IPS-18a (cell line): ENCODE results near the gene GDA.

ENCODE experiments used
- H3K27ac ChIP-seq: one replicate; pipeline ENCODE4 v1.5.1; 2013; ENCODE audit warnings: low read length
- H3K27me3 ChIP-seq: one replicate; pipeline ENCODE4 v1.6.1; 2013; ENCODE audit warnings: mild to moderate bottlenecking, low read length; ENCODE audit not compliant: control insufficient read depth, insufficient read depth
- H3K36me3 ChIP-seq: one replicate; pipeline ENCODE4 v1.6.1; 2013; ENCODE audit warnings: low read depth, low read length; ENCODE audit not compliant: control insufficient read depth
- H3K4me1 ChIP-seq: one replicate; pipeline ENCODE4 v1.6.1; 2013; ENCODE audit warnings: low read depth, low read length; ENCODE audit not compliant: control insufficient read depth
- H3K4me3 ChIP-seq: one replicate; pipeline ENCODE4 v1.5.1; 2013; ENCODE audit warnings: low read length
- H3K9ac ChIP-seq: one replicate; pipeline ENCODE4 v1.6.1; 2013; ENCODE audit warnings: mild to moderate bottlenecking, low read length, moderate library complexity
- H3K9me3 ChIP-seq: one replicate; pipeline ENCODE4 v1.6.1; 2013; ENCODE audit warnings: low read depth, low read length; ENCODE audit not compliant: control insufficient read depth

The GDA gene

DNA sequence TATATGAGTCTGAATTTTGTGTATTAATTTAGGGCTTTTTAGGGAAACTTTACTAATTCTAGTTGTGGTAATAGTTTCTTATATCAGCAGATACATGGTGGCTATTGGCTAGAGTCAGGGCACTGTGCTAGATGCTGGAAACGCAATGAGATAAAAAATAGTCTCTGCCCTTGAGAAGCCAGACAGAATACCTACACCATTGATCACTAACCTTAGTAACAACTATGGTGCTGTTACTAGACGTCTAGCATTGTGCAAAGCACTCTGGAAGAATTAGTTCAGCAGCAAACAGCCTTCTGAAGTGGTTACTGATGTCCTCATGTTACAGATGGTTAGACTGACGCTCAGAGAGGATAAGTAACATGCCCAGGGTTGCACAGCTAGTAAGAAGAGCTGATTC, 61.8 kb downstream of the GDA start:
- Histone ChIP-seq H3K27me3 (no peaks in the 10 kb centered on the region), H3K9ac (no peak overlapping the region), H3K27ac (no peak overlapping the region), H3K4me3 (no peak overlapping the region), H3K36me3 (no peaks in the 10 kb centered on the region), H3K4me1 (no peaks in the 10 kb centered on the region), H3K9me3 (no peaks in the 10 kb centered on the region)

DNA sequence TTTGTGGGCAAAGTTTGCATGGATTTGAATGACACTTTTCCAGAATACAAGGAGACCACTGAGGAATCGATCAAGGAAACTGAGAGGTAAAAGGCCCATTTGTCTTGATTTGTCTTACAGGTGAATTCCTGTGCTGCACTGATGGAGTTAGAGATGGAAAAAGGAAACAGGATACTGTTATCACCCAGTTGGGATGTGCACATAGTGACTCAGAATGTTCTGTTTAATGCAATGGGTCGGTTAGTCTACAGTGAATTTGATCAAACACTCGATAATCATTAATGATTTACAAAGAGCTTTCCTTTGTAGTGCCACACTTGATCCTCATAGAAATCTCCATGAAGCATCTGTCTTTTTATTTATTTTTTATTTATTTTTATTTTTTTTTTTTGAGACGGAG, 64.7 kb downstream of the GDA start:
- Histone ChIP-seq H3K36me3 (no peaks in the 10 kb centered on the region), H3K4me1 (no peaks in the 10 kb centered on the region), H3K9ac (no peak overlapping the region), H3K4me3 (no peak overlapping the region), H3K27me3 (no peaks in the 10 kb centered on the region), H3K27ac (no peak overlapping the region), H3K9me3 (no peaks in the 10 kb centered on the region)

DNA sequence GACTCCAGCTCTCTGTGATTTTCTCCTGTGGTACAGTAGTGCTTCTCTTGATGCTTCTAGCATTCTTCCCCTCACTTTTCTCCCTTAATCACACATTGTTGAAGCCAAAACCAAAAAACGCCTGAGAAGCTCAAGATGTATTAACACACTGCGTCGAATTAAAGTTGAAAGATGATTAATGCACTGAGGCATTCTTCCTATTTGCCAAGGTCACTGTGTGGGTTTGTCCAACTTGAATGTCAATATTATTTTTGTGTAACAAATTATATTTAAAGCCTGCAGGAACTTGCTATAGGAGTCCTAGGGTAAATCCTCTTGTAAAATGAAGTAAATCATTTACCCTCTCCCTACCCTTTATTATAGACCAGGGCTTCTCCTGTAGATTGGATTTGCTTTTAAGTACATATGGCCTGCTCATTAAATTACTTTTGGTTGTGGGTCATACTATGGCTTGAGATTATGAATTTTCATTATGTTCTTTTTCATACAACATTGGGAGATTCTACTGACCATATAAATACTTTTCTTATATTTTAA, 68.1 kb downstream of the GDA start:
- Histone ChIP-seq H3K4me1 (no peaks in the 10 kb centered on the region), H3K4me3 (no peak overlapping the region), H3K9ac (no peak overlapping the region), H3K27me3 (no peaks in the 10 kb centered on the region), H3K27ac (no peak overlapping the region), H3K9me3 (no peaks in the 10 kb centered on the region), H3K36me3 (no peaks in the 10 kb centered on the region)

DNA sequence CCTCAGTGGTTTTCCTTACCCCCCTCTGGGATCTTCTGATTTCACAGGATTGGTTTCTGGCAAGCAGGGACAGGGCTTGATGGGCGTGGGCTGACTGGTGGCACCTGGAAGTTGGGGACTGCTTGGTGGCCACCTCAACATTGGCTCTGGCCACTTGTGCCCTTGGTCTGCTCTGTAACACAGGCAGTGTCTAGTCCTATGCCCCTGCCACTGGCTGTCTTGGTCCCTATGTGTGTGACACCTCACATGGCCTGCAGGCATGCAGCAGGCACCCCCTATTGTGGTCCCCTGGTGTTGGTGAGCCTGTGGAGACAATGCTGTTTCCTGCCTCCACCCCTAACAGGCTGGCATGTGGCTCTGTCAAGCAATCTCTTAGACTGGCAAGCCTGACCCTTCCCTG, 71.3 kb downstream of the GDA start:
- H3K36me3 ChIP-seq = no peaks in the 10 kb centered on the region
- no peaks in the 10 kb centered on the region for H3K4me1 ChIP-seq
- no peak overlapping the region for H3K9ac ChIP-seq
- no peaks in the 10 kb centered on the region for H3K9me3 ChIP-seq
- no peak overlapping the region for H3K27ac ChIP-seq
- no peak overlapping the region for H3K4me3 ChIP-seq
- no peaks in the 10 kb centered on the region for H3K27me3 ChIP-seq

DNA sequence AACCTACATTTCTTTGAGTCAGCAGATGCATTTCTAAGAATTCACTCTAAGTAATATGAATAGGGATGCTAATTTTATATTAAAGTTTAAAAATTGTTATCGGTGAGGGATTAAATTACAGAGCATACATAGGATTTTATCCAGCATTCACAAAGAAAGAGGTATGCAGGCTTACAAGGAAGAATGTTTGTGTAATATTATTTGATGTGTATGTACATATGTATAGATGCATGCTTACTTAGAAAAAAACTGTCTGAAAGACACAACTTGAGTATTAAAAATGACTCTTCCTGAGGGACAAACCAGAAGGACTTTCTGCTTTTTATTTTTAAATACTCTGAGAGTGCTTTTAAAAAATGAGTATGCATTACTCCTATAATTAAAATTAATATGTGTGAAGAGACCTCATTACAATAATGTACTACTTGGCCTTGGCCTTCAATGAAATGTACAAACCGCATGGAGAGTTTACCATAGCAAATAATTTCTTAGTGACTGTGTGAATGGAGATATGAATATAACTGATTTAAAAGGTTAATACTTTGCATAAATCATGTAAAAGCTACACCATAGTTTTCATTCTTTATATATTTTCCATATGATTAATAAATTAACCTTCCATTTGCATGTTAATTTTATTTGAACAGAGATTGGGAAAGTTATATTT, 77.0 kb downstream of the GDA start:
- Histone ChIP-seq H3K36me3 (no peaks in the 10 kb centered on the region), H3K4me1 (no peaks in the 10 kb centered on the region), H3K27me3 (no peaks in the 10 kb centered on the region), H3K9me3 (no peaks in the 10 kb centered on the region), H3K9ac (no peak overlapping the region), H3K4me3 (no peak overlapping the region), H3K27ac (no peak overlapping the region)

DNA sequence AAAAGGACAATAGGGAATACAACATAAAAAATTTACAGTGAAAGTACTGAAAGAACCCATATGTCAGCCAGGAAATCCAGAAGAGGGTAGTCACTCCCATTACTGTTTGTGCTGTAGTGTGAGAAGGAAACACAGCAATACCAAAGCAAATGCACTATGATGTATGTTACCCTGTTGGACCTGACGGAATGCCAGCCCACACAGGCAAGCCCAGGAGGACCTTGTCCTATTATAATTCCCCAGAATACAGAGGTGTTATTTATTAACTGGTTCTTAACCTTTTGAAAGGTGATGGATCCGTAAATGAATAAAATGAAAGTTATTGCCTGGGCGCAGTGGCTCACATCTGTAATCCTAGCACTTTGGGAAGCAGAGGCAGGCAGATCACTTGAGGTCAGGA, 79.0 kb downstream of the GDA start:
- Histone ChIP-seq H3K9me3 (no peaks in the 10 kb centered on the region), H3K27me3 (no peaks in the 10 kb centered on the region), H3K9ac (no peak overlapping the region), H3K36me3 (no peaks in the 10 kb centered on the region), H3K4me3 (no peak overlapping the region), H3K4me1 (no peaks in the 10 kb centered on the region), H3K27ac (no peak overlapping the region)

DNA sequence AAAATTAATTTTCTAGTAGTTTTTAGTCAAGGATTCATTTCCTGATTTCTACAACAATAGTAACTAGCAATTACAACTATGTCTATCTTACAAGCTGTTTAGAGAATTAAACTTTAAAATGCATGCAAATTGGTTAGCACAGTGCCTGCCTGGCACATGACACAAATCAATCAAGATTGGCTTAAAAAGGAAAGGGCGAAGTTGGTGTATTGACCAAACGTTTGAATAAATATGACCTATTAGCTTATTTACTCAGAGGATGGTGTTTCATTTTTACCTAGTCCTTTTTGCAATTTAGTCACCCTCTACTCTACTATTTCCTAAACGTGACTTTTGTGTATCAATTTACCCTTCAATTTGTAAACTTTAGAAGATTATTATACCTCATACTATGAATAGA, 83.5 kb downstream of the GDA start:
- H3K9me3 ChIP-seq = no peaks in the 10 kb centered on the region
- H3K27me3 ChIP-seq = no peaks in the 10 kb centered on the region
- H3K27ac ChIP-seq = no peak overlapping the region
- no peak overlapping the region for H3K9ac ChIP-seq
- H3K4me3 ChIP-seq = no peak overlapping the region
- no peaks in the 10 kb centered on the region for H3K36me3 ChIP-seq
- no peaks in the 10 kb centered on the region for H3K4me1 ChIP-seq

DNA sequence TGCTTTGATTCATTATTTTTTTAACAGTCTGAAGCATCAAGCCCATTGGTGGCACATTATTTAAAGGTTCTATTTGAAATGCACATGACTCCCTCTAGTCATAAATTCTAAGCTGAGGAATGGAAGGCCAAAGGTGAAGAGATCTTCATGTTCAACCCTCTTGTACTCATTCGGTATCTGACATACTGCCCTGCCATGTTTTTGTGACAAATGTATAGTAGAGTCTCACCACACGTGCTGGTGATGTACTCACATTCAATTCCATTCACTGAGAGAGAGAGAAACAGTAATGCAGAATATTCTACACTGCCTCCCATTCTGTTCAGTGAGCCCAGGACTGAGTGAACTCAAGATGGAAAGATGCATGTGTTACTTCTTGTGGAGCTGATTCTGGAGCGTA, 98.3 kb downstream of the GDA start:
- H3K4me1 ChIP-seq = no peaks in the 10 kb centered on the region
- no peaks in the 10 kb centered on the region for H3K9me3 ChIP-seq
- H3K36me3 ChIP-seq = no peaks in the 10 kb centered on the region
- no peaks in the 10 kb centered on the region for H3K27me3 ChIP-seq
- H3K27ac ChIP-seq = no peak overlapping the region
- H3K4me3 ChIP-seq = no peak overlapping the region
- no peak overlapping the region for H3K9ac ChIP-seq

DNA sequence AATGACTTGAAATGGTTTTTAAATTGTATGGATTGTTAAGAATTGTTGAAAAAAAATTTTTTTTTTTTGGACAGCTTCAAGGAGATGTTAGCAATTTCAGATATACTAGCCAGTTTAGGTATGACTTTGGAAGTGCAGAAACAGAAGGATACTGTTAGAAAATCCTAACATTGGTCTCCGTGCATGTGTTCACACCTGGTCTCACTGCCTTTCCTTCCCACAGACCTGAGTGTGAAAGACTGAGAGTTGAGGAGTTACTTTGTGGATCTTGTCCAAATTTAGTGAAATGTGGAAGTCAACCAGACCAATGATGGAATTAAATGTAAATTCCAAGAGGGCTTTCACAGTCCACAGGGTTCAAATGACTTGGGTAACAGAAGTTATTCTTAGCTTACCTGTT, 102.3 kb downstream of the GDA start:
- H3K36me3 ChIP-seq = no peaks in the 10 kb centered on the region

DNA sequence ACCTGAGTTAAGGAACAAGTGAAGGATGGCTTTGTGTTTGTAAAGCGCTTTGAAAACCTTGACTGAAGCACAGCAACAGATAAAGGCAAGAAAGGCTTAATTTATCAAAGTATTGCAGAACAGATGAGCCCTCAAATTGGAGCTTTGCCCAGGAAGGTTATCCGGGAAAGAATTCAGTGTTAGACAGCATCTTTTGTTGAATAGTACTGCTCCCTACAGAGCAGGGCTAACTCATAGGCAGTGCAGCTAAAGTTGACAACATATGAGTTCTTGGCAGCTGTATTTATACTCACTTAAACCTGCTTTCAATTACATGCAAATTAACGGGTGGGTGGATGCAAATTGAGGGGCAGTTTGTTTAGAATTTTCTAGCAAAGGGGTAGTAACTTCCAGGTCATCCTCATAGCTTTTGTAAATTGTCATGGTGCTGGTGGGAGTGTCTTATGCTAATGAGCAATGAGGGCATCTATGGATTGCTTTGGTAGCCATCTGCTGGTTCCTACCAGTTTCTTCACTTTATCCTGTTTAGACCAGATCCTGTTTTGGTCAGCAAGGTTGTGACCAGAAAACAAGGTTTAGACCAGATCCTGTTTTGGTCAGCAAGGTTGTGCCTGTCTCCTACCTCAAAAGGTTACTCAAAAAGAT, 105.8 kb downstream of the GDA start:
- no peak overlapping the region for H3K27ac ChIP-seq
- H3K9me3 ChIP-seq = peaks cover 14% of the 10 kb centered on the region
- no peaks in the 10 kb centered on the region for H3K27me3 ChIP-seq
- no peaks in the 10 kb centered on the region for H3K4me1 ChIP-seq
- no peak overlapping the region for H3K4me3 ChIP-seq
- no peak overlapping the region for H3K9ac ChIP-seq
- no peaks in the 10 kb centered on the region for H3K36me3 ChIP-seq

More for the DNA sequence above, 102.3 kb downstream of the GDA start:
- Histone ChIP-seq H3K27ac (no peak overlapping the region), H3K4me3 (no peak overlapping the region), H3K27me3 (no peaks in the 10 kb centered on the region), H3K4me1 (no peaks in the 10 kb centered on the region), H3K9me3 (peaks cover 14% of the 10 kb centered on the region), H3K9ac (no peak overlapping the region)

DNA sequence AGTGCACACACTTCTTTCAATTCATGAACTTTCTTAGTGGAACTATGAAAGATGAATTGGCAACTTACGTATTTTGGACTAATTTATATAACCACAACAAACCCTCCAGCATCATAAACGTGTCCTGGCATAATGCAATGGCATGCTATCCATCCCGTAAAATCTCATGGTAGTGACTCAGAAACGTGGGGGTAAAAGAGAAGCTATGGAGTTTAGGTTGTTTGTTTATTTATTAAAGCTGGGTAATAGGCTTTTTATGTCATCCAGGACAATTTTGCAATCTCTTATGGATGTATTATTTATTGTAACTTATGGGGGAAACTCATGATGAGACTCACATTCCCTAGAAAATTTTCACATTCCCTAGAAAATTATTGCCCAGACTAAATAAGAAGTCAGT, 106.3 kb downstream of the GDA start:
- Histone ChIP-seq H3K9ac (no peak overlapping the region), H3K4me3 (no peak overlapping the region), H3K4me1 (no peaks in the 10 kb centered on the region), H3K36me3 (no peaks in the 10 kb centered on the region), H3K27ac (no peak overlapping the region), H3K9me3 (peaks cover 14% of the 10 kb centered on the region), H3K27me3 (no peaks in the 10 kb centered on the region)

DNA sequence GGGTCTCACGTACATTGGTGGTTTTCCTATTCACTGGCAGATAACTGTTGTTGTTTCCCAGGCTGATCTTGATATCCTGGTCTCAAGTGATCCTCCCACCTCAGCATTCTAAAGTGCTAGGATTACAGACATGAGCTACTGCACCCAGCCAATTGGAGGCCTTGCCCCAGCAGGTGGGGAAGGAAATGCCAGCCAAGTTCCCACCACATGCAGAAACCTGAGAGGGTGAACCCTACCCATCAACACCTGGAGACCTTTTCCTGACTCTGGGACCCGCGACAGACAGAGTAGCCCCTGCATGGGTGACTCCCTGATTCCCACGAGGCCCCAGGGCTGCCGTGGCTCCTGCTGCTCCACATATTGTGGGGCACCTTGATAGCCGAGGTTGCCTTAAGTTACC, 107.7 kb downstream of the GDA start:
- Histone ChIP-seq H3K9me3 (peaks cover 14% of the 10 kb centered on the region), H3K27me3 (no peaks in the 10 kb centered on the region), H3K4me1 (no peaks in the 10 kb centered on the region), H3K4me3 (no peak overlapping the region), H3K36me3 (no peaks in the 10 kb centered on the region), H3K27ac (no peak overlapping the region), H3K9ac (no peak overlapping the region)
